OCI-LY7 (cell line): ENCODE data around the gene SLC22A14.

ENCODE experiments used
- CTCF ChIP-seq: fragments of 200-600 bp; sonication (generic); conservative IDR thresholded peaks from 2 replicates; pipeline ENCODE4 v1.5.1; 2014; ENCODE audit warnings: mild to moderate bottlenecking, antibody characterized with exemption, low read length, moderate library complexity, mixed read lengths
- EZH2phosphoT487 ChIP-seq: fragments of 200-600 bp; sonication (generic); IDR thresholded peaks from 2 replicates; pipeline ENCODE4 v1.6.1; 2018; ENCODE audit warnings: low read depth, borderline replicate concordance, mild to moderate bottlenecking, mixed run types, antibody characterized with exemption, low read length, moderate library complexity, mixed read lengths

- TF ChIP-seq CTCF, result no peak
- no peak for TF ChIP-seq EZH2phosphoT487
Measured at GRCh38 chr3:38311476-38311875, 29.4 kb downstream of the SLC22A14 start.
